ENCODE data around the gene BUD23.

BUD23 gene

GRCh38 chr7:73742753-73743641 lies 59.6 kb downstream of the BUD23 start:
- DNase-seq, result no peak

GRCh38 chr7:73746378-73746777 lies 63.0 kb downstream of the BUD23 start:
- DNase-seq, result no peak
